T-helper 9 cell (primary cell): ENCODE results near the gene PEX14.

Experiments
- DNase-seq: peaks from one replicate; pipeline ENCODE4 v3.0.0-alpha.2; 2020

Gene PEX14

GRCh38 chr1:10655002-10655401 is 180.3 kb downstream of the PEX14 start:
- DNase-seq = no peak

DNA sequence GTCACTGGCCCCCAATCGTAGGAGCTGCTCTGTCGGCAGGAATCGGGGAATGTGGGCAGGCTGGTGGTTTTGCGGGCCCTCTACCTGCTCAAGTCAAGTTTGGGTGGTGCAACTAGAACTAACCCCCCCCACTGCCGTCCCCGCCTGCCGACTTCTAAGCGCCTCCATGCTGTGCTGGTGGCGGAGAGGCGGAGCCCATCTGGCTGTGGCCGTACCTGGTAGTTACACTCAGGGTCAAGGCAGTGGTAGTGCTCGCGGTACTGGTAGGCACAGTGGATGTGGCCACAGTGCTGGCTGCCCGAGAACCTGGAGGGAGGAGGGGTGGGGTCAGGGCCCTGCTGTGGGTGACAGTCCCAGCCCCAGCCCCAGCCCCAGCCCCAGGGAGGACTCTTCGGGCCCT is 181.7 kb downstream of the PEX14 start:
- no peak for DNase-seq

- DNase-seq = no peak
These were observed 182.5 kb downstream of the PEX14 start for GRCh38 chr1:10657088-10657847.

- DNase-seq = no peak
These were observed 183.8 kb downstream of the PEX14 start for GRCh38 chr1:10658396-10659066.

DNA sequence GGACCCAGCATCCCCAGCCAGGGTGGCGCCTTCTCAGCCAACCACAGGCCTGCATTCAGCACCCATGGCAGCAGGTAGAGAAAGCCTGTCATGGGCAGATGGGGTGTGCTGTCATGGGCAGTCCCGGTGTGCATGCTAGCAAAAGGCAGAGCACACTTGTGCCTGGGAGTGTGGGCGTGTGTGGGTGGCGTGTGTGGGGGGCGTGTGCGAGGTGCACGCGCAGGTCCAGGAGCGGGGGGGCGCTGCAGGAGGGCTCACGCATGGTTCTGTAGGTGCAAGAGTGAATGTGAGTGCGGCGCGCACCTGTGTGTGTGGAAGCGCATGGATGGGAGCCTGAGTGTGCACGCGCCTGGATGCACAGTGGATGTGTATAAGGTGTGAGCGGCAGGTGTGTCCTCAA is 184.5 kb downstream of the PEX14 start:
- DNase-seq = no peak

DNA sequence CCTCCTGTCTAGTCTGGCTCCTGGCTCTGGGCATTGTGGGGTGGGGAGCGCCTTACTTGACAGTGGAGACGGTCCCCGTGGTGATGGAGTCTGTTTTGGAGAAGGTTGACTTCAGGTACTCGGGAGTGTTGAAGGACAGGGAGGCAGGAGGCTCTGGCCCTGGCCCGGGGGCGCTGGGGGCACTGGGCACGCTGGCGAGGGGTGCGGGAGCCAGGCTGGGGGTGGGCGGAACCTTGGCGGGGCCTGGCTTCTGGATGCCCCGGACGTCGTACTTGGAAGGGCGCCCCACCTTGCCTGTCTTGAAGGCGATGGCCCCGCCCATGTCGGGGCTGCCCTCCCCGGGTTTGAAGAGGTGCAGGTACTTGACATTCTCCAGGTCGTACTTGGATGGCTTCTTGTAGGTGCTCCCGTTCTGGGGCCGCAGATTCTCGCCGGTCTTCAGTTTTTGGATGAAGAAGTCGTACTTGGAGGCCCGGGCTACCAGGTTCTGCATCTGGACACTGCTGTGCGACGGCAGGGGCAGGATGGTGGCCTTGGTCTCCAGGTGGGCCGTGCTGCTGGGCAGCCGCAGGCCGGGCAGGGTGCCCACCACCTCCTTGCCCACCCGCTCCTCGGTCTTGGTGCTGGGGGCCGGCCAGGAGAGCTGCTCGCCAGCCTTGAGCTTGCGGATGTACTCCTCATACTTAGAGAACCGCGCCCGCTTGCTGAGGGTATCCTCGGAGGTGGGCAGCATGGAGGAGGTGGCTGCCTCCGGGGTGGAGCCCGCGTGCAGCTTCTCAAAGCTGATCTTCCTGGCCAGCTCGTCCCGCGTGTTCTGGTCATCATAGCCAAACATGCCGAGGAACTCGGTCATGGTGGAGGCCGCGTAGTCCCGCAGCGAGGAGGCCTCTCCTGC is 185.1 kb downstream of the PEX14 start:
- no peak for DNase-seq

GRCh38 chr1:10661453-10661852 is 186.7 kb downstream of the PEX14 start:
- DNase-seq = no peak

GRCh38 chr1:10662090-10662688 is 187.4 kb downstream of the PEX14 start:
- DNase-seq = no peak

GRCh38 chr1:10662824-10663677 is 188.3 kb downstream of the PEX14 start:
- no peak for DNase-seq

- no peak for DNase-seq
These were observed 188.9 kb downstream of the PEX14 start for GRCh38 chr1:10663678-10664035.

DNA sequence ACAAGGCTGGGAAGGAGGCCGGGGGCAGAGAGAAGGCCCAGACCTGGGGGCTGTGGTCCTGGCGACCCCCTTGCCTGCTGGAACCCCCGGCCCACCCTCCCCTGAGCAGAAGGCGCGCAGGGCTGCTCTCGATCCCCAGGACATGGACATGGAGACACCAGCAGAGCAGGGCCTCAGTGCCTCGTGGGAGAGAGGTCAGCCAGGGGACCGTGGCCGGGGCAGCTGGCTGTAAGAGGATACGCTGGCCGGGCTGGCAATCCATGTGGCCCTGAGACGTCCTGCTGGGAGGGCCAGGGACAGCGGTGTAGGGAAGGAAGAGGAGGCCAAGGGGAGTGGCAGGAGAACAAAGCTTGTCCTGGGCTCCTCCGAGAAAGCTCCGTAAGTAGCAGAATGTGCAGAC is 189.5 kb downstream of the PEX14 start:
- DNase-seq = no peak

DNA sequence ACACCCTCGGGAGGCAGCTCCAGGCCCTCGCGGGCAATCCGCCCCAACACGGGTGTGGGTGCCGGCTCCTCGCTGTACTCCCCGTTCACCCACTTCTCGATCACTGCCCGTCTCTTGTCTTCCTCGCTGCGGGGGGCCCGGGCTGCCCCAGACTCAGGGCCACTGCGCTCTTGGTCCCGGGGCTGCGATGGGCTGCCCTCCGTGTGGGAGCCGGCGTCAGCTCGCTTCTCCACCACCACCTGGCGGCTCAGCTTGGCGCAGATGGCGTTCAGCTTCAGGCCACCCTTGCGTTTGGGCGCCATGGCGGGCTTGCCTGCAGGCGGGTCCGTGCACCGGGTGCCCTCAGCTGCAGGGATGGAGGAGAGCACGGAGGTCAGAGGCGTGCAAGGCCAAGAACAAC is 190.5 kb downstream of the PEX14 start:
- DNase-seq = no peak

DNA sequence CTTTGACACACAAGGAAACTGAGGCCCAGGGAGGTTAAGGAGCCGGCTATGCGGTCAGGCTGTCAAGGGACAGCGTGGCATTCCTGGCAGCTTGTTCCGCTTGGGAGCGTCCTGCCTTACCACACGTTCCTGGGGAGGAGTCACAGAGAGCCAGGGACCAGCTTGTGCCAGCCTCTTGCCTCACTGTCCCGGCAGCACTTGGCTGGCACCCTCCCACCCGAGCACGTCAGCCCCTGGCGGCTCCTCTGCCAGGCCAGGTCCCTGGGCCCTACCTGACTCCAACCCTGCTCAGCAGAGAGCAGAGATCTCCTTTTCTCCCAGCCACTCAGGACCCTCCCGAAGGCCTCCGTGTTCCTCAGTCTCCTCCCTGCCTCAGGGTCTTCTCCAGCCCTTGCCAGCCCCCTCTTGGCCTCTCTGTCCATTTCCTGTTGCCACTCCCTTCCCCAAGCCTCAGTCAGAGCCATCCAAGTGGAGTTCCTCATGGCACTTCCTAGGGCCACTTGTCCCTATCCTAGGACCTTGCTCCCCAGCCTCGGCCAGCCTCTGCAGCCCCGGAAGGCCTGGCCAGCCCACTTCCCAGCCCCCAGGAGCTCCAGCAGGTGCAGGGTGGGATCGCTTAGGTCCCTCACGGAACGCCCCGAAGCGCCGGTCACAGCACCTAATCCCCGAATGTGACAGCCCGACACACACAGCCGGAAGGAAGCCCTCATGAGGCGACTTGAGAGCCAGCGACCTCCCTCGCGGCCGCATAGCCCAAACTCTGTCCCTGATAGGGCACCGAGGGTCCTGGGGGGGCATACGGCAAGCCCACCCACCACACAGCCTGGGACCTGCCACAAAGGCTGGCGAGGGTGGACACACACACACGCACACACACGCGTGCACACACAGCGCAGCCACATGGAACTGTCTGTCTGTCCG is 191.4 kb downstream of the PEX14 start:
- no peak for DNase-seq

- no peak for DNase-seq
These were observed 193.4 kb downstream of the PEX14 start for GRCh38 chr1:10667861-10668761.

DNA sequence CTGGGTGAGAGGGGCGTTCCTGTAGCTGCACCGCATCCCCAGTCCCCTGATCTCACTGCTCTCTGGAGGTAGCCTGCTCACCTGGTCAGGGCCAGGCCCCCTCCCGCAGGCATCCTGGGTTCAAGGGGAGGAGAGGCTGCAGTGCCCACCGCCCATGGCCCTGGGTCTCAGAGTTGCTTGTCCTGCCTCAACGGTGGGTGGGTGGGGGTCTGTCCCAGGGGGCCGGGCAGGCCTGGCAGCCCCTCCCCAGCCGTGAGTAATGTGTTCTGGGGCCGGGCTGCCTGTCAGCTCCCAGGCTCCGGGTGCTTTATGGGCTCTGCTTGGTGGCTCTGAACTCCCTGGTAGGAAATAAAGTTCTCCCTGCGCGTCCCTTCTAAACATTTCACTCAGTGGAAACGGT is 194.8 kb downstream of the PEX14 start:
- DNase-seq = no peak

GRCh38 chr1:10670190-10670589 is 195.4 kb downstream of the PEX14 start:
- no peak for DNase-seq

DNA sequence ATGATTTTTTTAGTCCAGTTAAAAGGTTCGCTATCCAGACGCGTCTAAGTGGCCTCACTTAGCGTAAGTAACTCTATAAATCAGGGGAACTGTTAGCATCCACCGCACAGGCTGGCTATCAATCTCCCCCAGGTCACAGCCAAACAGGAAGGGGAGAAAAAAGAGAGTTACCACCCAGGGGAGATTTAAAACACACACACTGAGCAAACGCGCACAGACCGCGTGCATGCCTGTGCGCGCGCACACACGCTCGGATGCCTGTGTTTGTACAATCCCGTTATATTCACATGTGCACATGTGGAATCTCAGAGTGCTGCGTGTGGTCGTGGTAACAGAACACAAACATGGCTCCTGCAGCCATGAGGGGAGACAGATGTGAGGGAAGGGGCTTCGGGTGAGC is 196.3 kb downstream of the PEX14 start:
- DNase-seq = no peak

DNA sequence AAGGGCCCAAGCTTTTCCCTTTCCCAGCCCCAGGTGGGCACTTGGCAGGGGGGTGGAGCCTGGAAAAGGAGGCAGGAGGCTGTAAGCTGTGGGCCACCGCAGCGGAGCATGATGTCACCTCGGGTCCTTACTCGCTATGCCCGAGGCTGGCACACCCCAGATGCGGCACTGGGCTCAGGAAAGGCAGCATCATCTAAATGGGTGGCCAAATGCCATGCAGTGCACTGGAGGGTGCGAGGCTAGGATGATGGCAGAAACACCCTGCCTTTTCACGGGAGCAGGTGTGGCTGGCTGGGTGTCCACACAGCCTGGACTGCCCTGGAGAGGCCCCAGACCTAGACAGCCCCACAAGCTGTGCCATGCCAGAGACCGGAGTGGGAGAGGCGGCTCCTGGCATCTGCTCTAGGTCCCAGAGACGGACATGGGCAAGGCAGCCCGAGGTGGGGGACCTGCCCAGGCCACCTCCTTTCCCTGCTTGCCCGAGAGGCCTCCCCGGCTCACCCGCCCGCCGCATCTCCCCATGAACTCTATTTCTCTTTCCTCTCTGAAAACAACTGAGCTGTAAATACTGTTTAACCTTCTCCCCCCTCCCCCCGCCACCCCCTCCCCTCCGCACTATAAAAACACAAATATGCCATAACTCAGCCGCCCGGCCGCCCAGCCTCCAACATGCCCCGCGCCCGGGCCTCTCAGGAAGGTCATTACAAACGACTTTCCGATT is 197.0 kb downstream of the PEX14 start:
- no peak for DNase-seq

DNA sequence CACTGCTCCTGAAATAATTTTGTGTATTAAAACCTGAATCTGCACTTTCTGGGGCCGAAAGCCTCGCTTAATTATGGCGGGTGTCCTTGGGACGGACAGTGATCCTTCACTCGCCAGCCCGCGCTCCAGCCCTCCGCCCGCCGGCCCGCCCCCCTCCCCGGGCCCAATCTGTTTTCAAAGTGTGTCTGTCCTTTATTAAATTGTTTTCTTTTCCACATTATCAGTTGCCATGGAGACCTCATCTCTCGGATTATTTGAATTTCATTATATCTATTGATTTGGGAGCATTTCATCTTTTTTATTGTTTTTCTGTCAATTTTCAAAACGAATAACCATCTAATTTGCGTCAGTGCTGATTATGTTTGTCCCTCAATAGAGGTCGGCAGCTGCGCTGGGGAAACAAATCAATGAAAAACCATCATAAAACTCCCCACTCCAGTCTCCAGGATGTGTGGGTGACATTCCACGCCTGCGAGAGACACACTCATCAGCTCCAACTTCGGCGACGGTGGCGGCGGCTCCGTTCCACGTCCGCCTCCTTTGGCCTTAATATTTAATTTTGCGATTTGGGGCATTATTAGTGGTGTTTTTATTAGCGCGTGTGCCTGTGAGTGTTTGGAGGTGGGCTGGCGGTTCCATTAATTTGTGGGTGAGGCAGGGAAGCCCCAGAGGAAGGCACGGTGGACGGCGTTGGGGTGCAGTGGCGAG is 197.7 kb downstream of the PEX14 start:
- DNase-seq = no peak
